GM18511 (cell line): ENCODE data around the gene SLC38A9.
A peak's percentile ranks its signal among the peaks of the same experiment; 100 is the strongest.
"Not testable (repeated sequence)": the region's sequence is repeated elsewhere in the genome, so short reads cannot be mapped to it uniquely, and the experiment has no call there.

Experiments used
- ATAC-seq: cut with Tn5 transposase; IDR thresholded peaks from one replicate; pipeline ENCODE4 v1.9.1; 2021; ENCODE audit warnings: mild to moderate bottlenecking, moderate library complexity; ENCODE audit not compliant: unreplicated experiment

Gene SLC38A9, protein sequence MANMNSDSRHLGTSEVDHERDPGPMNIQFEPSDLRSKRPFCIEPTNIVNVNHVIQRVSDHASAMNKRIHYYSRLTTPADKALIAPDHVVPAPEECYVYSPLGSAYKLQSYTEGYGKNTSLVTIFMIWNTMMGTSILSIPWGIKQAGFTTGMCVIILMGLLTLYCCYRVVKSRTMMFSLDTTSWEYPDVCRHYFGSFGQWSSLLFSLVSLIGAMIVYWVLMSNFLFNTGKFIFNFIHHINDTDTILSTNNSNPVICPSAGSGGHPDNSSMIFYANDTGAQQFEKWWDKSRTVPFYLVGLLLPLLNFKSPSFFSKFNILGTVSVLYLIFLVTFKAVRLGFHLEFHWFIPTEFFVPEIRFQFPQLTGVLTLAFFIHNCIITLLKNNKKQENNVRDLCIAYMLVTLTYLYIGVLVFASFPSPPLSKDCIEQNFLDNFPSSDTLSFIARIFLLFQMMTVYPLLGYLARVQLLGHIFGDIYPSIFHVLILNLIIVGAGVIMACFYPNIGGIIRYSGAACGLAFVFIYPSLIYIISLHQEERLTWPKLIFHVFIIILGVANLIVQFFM

GRCh38 chr5:55712023-55712859, at the start of gene SLC38A9:
Gene SLC38A9 (minus strand): TSS chr5:55712324. CDS start chr5:55697958, 14,366 bp downstream.
- peak; percentile 100 for ATAC-seq

GRCh38 chr5:55761721-55762120, 49.6 kb upstream of the SLC38A9 start:
- ATAC-seq, result not testable (repeated sequence)

GRCh38 chr5:55758714-55759113, 46.6 kb upstream of the SLC38A9 start:
- ATAC-seq, result no peak

DNA sequence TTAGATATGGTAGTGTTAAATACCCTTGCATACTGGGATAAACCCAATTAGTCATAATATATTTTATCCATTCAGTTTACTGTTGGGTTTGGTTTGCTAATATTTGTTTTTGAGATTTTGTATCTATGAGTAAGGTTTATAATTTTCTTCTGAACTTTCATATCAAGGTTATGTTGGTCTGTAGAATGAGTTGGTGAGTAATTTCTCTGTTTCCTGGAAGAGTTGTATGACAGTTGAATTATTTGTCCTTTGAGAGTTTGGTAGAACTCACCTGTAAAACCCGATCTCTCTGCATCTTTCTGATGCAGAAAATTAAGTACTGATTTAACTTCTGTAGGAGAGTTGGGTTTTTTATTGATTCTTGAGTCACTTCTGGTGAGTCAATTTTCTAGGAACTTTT, 46.1 kb upstream of the SLC38A9 start:
- no peak for ATAC-seq

DNA sequence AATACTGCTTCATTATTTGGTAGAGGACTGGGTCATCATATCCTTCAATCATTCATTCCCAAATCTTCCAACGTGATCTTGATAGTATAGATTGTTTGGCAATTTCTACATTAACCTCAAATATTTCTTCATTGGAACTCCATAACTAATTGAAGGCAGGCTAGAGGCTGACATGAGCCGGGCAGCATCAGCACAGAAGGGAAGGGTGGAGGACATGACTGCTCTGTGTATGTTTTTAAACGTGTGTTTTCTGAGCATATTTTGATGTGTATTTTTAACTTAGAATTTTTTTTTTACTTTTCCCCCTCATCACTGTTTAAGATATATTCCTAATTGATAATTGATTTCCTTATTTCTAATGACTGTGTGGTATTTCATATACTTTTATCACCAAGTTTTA, 38.4 kb upstream of the SLC38A9 start:
- ATAC-seq, result no peak

DNA sequence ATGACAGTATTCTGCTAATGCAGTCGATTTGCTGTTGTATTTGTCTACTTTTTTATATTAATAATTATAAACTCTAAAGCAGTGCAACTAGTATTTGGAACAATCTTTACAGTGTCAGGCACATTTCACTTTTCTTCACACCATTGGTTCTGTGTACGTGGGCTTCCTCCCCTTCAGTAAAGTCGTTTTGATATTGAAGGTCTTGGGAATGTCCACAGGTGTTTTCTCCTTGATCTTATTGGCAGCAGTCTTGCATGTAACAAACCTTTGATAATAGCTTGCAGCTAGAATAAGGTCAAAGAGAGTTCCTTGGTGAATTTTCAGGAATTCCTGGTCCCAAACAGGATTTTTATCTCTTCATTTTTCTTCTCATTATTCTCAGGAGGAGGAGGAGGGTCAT, 37.9 kb upstream of the SLC38A9 start:
- ATAC-seq, result no peak

GRCh38 chr5:55749387-55749786, 37.3 kb upstream of the SLC38A9 start:
- ATAC-seq, result no peak

DNA sequence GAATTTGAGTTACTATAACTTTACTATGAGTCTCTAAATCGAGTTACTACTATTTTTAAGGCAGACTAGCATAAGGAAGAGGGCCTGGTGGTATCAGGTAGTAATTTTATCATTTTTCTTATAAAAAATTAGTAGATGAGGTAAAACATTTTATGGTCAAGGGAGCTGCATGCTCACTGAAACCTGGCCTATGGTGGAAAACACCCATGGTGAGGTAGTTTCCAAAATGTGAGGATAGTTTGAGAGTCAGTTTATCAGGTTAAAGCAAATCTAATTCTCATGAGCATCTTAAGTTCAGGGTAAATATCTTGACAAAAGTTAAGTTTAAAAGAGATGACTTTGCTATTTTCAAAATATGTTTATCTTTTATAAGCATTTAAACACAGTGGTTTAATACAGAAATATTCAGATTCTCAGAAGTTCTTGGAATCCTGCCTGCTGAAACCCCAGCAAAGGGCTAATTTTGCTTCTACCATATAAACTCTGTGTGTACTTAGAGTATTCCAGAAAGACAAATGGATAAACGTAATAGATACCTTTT, 35.7 kb upstream of the SLC38A9 start:
- ATAC-seq, result no peak

- ATAC-seq, result no peak
Observed at GRCh38 chr5:55742778-55743177, 30.7 kb upstream of the SLC38A9 start.

DNA sequence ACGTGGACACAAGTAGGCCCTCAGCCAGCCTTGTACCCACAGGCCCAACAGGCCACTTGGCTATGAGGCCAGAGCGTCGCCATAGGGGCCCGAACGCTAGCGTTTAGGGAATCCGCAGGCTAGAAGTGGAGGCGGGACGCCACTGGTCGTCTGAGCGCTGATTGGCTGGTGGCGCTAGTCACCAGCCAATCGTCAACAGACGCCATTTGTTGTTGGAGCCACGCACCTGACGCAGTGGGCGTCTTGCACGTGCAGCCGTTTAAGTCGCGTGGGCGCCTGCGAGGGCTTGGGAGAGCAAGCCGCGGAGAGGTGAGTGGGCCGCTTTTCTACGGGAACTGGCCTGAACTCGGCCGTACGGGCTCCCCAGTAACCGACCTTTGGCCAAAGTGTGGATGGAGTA, 25.7 kb upstream of the SLC38A9 start, which contains the start of gene DDX4:
TSS of gene DDX4 (plus strand) at position 269 of the 400 bp plus-strand sequence. CDS start 903 bp downstream, outside the sequence.
- ATAC-seq, result no peak

GRCh38 chr5:55734658-55735057, 22.5 kb upstream of the SLC38A9 start:
- ATAC-seq, result no peak

DNA sequence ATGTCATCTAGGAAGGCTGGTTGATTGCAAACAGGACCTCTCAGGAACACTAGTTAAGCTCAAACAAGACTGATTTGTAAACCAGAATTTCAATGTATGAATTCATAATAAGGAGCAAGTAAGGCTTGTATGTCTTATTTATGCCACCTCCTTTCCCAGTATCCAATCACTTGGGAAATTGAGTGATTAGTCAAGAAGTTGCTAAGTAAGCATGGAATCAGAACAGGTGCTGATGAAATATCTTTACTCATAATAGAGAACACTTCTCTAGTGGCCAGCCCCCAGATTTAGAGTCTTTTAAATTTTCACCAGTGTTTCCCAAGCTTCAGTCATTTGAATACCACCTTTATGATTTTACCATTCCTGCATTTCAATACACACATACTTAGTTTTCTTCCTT, 20.5 kb upstream of the SLC38A9 start:
- no peak for ATAC-seq

DNA sequence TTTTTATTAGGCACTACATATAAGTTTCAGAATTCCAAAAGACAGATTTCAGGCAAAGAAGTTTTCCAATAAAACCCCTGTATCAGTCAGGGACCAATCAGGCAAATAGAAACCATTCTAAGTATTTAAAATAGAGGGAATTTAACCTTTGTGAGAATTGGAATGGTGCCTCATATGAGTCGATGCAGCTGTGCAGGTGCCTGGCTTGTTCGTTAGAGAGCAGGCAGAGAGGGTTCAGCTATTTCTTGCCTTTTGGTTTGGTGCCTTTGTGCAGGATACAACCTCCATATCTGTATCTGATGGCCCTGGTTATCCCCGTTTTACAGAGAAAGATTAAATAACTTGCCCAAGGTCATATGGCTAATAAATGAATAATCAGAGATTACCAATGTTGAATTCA, 19.7 kb upstream of the SLC38A9 start:
- ATAC-seq, result no peak

- no peak for ATAC-seq
Observed at GRCh38 chr5:55724281-55724680, 12.2 kb upstream of the SLC38A9 start.

GRCh38 chr5:55720188-55720703, 8.1 kb upstream of the SLC38A9 start:
- ATAC-seq, result no peak

DNA sequence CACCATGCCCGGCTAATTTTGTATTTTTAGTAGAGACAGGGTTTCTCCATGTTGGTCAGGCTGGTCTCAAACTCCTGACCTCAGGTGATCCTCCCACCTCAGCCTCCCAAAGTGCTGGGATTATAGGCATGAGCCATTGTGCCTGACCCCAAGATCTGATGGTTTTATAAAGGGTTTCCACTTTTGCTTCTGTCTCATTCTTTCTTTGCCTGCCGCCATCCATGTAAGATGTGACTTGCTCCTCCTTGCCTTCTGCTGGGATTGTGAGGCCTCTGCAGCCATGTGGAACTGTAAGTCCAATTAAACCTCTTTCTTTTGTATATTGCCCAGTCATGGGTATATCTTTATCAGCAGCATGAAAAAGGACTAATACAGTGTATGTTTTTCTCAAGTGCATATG, 6.9 kb upstream of the SLC38A9 start:
- not testable (repeated sequence) for ATAC-seq

DNA sequence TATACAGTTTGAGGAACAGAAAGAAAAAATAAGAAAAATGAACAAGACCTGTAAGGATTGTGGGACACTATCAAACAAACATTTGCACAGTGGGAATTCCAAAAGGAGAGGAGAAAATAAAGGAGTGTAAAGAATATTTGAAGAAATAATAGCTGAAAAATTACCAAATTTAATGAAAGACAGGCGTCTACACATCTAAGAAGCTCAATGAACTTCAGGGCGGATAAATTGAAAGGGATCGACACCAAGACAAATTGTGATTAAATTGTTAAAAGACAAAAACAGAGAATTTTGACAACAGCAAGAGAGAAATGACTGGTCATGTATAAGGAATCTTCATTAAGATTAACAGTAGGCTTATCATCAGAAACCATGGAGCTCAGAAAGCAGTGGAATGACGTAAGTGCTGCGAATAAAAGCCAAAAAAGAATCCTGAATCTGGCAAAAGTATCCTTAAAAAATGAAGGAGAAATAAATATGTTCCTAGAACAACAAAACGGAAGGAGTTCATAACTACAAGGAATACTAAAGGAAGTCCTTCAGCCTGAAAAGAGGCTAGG, 3.5 kb upstream of the SLC38A9 start:
- no peak for ATAC-seq

DNA sequence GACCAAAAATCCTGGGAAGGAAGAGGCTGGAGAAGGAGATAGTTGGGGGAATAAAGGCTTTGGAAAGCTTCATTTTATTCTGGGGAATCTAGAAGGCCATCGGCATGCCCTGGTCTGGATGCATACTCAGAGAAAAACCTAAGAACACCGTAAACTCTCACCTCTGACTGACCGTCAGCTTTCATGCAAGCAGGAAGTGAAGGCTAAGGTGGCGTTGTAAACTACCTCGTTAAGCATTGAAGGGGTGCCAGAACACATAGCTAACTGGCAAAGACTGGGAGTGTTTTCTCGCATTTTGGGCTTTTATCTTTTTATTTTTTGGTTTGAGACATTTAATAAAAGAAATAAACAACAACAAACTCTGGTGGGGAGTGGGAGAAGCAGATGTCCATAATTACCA, 2.6 kb upstream of the SLC38A9 start:
- no peak for ATAC-seq

DNA sequence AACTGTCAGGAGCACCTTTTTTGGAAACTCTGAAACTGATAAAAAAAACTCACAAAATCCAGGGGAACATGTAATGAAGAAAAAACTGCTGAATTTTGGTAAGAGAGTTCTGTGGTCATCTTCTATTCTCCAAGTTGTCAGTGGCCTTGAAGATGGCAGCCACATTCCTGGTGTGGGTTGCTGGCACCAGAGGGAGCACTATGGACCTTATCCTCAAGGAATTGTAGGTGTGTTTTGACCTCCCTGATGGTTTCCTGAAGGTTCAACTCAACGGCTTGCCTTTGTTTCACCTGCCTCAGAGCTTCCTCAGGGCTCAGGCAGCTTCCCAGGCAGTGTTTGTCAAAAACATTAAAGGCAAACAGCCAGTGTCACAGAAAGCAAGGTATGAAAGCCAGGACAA, 2.2 kb upstream of the SLC38A9 start:
- ATAC-seq, result no peak

- no peak for ATAC-seq
Observed at GRCh38 chr5:55713871-55714270, 1.7 kb upstream of the SLC38A9 start.

- no peak for ATAC-seq
Observed at GRCh38 chr5:55711507-55712022, 559 bp downstream of the SLC38A9 start.
